Dermis microvascular lymphatic vessel endothelial cell (primary cell): ENCODE results near the gene SIX3. TPM values are rescaled to one million over a fixed set of nuclear protein-coding genes. Genes with fewer than 3 reads are reported as not detected.

Experiments used
- DNase-seq, 2 donors: peaks; one replicate each; pipeline versions ENCODE4 v3.0.0 to v3.0.0-alpha.2; 2010; ENCODE audit warnings: low read depth in 2 of 2
- total RNA-seq: library from RNA; depleted of rRNA; stranded (reverse); fragments of >200 nt; gene quantifications from 2 replicates; pipeline ENCODE4 v1.2.1, GENCODE V29; 2014

The SIX3 gene
- total RNA-seq, 1 donor from 2014 or later = not detected

DNA sequence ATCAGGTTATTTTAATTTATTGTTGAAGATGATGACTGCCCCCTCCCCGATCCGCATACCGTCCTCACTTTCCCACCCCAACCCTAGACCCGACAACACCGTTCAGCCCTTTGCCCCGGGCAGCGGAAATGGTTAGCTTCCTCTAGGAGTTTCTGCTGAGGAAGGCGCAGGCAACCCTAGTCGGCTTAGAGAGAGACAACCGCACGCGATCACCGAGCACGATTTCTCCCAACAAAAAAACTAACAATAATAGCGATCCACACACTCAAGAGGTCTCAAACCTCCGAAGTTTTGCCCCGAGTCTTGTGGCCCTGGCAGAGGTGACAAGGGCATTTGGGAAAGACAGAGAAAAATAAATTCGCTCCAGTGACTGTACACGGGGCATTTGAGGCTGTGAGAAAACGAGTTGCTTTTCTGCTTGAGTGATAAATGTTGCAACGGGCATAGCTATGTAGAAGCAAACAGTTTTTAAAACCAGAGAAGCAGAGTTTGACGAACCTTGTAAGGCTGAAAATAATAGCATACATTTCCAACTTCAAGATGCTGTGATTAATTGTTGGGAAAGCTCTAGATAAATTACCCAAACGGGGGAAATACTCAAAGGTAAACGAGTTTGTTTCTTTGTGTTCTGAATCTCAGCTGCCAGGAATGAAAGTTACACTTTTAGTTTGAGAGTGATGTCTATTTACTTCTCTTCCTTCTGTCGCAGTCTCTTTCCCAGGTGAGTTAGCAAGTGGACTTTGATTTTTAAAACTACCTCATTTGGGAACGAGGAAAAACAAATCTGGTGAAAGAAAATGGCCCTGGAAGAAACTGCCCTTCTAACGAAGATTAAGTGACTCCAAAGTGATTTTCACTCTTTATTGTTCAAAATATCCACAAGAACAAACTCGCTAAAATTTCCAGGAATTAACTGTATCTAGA, 11.0 kb upstream of the SIX3 start:
- no peak for DNase-seq

DNA sequence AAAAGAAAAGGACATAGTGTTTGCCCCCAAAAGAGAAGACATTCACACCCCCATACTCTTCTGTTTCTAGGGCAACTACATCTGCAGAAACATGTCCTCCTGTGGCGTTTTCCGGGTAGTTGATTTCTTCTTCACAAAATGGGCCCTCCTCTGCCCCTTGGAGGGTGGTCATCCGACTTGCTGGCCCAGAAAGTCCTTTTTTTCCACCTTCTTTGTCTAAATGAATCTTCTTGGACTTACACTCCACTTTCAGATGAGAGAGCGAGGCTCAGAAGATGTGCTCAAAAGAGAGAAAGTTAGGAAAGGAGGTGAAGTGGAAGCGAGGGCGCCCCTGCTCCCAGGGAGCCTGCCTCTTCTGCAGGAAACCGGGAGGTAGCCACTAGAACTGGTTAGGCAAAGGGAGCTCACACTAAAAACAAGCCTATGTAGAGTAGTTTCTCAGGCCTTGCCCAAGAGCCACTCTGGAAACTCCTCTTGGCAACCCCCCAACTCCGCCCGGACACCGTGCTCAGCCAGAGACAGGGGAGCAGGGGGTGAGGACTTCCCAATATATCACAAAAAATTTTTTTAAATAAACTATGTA, 10.2 kb upstream of the SIX3 start:
- DNase-seq = no peak

DNA sequence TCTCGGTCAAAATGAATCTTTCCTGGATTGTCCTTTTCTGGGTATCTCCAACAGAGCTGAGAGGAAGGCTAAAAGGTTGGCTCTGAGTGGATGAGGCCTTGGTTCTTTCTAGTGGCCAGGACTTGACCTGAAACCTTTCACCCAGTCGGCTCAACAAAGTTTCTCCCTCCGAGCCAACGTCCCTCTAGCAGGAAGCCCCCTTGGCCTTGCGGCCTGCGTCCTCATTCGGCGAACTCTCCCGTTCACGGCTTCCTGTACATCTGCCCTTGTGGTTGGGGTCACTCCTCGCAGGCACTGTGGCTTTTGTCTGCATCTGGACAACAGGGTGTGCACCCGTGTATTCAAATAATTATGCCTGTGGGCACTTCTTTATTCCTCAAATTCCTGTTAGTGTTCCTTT, 9.4 kb upstream of the SIX3 start:
- no peak for DNase-seq

DNA sequence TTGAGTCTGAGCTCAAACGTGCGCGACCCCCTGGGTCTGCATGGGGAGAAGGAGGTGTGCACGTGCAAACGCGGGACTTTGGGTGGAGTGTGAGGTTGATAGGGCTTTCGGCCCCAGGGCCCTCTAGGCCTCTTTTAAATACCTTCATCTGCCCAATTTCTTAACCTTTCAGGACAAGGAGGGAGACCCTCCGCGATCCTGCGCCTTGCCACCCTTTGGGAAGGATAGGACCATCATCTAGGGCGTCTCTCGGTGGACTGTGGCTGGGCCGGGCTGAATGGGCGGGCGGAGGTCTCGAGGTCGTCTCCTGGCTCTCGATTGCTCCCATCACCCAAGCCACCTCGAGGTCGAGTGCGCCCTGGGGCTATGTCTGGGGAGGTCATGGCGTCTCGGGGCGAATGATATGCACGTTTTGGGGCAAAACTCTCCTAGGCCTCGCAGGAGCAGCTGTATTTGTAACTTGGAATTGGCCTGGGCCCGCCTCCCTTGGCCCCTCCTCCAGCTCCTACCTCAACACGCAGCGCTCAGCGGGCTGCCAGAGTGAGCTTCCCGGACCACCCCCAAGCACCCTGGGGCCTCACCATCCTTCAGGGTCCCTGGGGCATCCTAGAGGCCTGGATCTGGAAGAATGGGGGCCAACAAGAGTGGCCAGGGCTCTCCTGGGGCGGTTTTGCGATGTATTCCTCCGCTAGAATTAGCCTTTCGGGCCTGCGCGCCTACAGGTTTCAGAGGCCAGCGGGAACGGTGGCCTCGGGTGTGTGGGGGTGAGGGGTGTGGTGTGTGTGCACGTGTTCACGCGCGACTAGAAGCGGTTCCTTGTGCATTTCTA, 8.7 kb upstream of the SIX3 start:
- DNase-seq = no peak

DNA sequence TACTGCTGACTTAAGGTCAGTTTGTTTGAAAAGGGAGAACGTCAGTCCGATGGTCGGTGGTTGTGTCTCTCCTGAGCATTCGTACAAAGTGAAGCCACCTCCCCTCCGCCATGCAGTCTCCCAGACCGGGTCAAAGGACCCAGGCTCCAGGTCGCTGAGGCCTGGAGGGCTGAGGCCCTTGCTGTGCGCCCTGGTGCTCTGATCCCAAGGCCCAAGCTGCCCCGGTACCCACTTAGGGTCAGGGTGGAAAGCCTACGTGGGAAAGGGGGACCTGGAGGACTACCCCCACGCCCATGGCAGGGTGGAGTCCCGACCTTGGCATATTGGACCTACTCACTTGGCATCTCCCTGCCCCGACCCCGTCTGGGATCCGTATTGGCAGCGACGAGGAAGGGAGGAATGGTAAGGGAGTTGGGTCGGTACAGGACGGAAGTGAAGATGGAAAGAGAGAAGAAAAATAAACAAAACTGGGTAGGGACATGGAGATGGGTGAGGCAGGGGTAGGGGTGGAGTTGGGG, 8.0 kb upstream of the SIX3 start:
- DNase-seq = no peak

DNA sequence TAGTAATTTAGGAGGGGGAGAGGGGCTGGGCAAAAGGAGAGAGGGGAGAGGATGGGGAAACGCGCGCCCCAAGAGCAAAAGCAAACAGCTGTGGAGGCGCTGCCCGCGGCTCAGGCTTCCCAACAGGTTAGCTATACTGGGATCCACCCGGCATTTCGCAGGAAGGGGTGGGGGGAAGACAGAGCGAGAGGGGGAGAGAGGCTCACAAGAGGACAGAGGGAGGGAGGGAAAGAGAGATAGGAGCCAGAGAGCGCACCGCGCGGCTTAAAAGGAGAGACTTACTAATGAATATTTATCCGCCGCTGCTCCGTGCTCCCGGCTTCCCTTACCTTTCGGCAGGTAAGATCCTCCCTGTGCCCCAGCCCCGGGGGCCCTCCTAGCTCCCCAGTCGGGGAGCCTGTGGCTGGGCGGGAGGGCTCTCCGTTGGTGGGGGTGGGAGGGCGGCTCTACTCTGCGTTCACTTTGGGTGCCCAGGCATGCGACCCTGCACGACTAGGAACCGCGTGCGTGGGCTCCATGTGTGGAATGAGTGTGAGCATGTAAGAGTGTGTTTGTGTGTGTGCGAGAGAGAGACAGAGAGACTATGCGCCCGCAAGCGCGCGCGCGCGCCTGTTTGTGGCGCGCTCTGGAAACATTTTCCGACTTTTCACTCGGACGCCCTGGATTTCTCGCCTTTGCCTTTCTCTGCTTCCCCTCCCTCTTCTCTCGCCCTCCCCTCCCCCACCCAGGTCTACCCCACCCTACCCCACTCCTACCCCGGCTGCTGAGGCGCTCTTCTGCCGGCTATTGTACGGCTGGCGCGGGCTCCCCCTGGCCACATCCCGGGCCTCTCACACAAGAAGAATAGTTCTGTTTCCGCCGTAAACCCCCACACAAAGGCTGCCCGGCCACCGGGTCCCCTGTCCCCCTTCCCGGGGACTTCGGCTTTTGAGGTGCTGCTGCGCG, 7.2 kb upstream of the SIX3 start:
- no peak for DNase-seq

DNA sequence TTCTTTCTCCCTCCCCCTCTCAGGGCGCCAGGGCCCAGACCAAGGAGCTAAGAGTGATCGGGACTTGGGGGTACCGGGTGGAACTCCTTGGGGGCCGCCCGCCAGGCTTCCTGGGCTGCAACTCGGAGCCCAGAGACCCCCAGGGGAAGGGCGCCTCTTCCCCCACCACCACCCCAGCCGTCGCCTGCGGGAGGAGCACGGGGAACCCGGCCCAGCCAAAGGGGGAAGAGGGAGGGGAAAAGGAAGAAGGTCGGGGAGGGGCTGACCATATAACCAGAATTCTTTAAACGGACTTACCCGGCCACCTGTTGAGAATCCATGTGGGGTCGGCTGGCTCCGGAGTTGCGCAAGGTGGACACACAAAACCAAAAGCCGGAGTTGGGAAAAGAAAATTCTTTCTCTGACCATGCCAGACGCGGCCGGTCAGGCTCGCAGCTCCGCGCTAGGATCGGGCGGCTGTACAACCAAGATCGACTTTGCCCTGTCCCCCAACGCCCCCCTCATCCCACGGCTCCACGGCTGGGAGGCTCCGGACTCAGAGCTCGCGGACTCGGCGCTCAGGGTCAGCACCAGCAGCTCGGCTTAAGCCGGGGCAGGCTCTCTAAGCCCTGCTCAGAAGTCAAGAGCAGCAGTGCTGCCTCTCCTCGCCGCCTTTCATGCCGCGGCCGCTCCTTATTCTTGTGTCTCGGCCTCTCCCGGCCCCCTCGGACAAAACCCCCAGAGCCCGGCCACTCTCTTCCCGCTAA, 6.3 kb upstream of the SIX3 start:
- no peak for DNase-seq

DNA sequence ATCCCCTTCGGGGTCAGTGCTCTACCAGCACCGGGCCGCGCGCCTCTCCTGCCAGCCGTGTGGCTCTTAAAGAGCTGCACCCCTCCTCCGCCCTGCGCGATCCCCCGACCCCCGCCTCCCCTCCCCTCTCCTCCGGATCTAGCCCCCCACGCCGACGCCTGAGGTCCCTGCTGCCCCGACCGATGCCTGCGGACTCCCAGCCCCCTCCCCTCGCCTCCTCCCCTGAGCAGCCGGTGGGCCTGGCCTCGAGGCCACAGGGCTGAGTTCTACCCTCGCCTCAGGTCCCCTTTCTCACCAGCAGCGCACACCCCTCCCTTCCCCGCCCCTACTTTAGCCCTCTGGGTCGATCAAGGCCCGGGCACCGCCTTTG, 5.8 kb upstream of the SIX3 start:
- DNase-seq = no peak

DNA sequence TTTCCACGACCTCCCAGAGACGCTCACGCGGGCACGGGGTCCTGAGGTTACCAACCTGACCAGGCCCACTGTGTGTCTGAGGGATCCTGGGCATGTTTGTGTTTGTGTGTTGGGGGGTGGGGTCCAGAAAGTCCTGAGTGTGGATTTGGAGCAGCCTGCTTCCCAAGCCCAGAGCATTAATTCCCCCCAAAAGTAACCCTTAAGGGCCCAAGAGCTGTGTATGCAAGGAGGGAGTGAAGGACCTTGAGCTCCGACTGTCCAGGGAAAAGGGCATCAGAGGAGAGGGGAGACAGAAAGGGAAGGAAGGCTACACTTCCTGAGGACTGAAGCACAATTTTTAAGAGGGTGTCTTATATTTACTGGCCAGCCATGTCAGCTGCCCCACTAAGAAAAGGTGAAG, 5.2 kb upstream of the SIX3 start:
- DNase-seq = no peak

DNA sequence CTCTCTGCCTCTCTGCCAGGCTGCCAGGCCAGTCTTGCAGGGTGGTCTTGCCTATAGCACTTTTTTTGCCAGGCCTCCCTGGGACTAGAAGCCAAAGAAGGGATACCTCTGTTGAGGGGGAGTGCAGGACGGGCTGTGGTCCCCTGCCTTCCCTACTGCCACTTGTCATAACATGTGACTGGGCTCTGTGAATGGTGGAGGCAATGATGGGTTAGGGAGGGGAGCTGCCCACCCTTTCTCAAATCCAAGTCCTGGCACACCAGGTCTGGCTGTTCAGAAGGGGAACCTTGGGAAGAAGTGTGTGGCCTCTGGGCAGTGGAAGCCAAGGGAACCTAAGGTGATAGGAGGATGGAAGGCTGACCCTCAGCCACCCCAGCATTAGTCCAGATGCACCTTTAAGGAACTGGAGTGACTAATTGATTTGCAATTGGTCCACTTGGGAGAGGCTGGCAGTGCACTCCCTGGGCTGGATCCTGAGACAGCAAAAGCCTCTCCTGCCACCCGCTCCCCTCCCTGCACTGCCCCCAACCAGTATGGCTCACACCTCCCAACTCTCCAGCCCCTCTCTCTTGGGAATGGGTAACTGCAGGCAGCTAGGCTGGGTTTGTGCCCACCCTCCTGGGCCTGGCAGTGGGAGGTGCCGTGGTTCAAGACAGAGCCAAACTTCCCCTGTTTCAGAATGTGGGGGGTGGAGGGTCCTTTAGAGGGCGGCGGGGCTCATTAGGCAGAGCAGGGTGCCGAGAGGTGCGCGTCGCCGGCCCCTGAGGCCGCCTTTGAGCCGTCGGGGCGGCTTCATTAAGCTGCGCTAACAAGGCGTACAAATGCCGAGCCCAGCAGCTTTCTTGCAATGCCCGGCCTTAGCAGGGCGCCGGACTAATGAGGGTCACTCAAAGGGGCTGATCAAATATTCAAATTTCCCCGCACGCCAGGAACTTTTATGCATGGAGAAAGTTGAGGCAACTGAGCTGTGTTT, 4.5 kb upstream of the SIX3 start:
- no peak for DNase-seq

DNA sequence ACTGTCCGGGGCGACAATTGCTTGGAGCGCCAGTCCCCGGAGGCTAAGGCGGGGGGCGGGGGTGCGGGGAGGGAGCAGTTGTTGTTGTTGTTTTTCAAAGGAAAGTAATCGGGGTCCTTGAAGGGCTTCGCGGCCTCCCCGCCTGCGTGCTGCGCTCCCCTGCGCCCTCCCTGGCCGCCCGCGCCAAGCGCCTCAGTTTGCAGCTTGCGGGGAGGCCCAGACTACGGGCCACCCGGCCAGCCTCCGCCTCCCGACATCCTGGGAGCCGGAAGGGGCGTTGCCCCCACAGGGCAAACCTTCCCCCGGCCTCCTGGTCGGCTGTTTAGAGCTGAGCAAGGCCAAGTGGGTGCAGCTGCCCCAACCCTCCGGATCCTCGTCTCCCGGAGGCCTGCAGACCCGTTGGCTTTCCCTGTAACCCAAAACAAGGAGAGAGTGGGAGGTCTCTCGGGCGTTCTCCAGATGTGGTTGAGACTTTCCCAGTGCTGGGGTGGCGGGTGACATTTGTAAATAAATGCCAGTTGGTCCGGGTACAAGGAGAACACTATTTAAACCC, 3.7 kb upstream of the SIX3 start:
- no peak for DNase-seq

DNA sequence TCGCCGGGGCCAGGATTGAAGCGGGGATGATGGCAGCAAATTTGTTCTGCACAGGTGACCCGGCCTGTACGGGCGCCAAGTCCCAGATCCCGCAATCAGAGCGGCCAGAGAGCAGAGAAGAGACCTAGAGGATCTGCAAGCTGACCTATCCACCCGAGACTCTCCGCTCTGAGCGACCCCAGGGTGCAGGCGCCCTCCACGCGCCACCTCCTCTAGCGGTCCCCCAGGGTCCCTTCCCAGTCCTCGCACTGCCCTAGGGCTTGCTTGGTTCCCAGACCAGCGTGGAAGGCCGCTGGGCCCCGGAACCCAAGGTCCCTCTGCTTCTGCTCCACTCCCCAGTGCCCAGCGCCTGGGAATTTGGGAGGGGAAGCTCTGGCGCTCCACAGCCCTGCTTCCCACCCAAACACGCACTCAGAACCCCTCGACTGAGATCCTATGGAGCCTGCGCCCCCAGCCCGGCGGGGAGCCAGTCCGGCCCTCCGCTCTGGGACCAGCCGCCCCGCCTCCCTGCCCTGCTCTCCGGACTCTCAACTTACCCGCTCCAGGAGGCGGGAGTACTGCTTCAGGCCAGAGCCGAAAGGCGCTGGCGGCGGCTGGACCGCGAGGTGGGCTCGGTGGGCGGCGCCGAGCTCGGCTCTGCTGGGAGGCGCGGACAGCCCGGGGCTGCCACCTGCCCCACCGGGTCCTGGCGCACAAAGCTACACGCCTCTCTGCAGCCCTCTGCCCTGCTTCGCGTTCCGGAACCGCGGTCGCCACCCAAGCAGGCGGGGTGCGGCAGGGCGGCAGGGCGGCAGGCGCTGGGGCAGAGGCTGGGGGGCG, 3.0 kb upstream of the SIX3 start:
- DNase-seq = no peak

DNA sequence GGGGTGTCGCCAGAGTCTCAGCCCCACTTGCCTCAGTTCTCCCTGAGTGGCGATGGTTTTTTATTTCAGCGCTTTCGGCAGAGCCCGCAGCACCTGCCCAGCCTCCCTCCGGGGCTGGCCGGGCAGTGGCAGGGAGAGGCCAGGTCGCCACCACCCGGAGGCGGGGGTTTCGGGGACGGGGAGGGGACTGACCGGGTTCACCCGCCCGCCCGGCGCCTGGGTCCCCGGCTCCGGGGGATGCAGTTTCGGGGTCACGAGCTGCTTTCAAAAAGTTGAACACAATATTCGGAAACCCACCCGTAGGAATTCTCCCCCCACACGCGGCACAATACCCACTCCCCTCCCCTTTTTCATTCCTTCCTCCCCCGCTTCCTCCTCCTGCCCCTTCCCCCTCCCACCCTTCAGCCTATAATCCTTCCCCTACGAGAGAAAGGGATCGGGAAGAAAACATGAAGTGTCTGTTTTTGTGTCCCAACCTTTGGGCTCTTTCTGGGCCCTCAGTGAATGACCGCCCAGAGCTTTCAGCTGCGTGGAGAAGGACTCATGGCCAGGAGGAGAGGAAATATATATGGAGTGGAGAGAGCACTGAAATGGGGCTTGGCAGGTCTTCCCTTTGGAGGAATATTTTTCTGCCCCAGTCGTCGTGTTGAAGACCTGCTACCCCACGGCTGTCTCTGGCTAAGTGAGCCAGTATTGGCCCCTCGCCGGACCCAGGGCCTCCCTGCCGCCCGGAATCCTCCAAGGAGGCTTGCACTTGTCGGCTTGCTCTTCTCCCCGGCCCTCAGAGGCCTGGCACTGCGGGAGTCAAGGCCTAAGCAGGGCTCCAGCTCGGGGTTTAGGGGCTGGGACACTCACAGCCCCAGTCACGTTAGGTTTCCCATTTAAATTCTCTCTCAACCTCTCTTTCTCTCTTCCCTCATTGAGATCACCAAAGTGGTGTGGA, 2.1 kb upstream of the SIX3 start:
- DNase-seq = no peak

DNA sequence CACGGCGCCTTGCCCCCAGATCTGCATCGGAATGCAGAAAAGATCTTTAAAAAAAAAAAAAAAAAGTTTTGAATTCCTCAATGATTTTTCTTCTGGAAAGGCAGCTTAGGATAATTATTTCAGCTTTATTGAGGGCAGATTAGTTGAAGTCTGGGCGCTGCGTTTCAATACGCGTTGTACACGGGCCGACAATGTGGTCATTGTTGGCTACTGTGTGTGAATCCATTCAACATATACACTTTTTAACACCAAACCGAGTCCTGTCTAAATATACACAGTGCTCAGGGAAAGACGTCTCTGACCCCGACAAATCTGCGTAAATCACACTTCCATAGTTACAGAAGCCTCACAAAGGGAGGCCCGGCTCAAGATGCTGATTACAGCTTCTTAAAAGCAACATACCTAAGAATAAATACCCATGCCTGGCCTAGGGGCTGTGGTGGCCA, 1.4 kb upstream of the SIX3 start:
- DNase-seq = no peak

DNA sequence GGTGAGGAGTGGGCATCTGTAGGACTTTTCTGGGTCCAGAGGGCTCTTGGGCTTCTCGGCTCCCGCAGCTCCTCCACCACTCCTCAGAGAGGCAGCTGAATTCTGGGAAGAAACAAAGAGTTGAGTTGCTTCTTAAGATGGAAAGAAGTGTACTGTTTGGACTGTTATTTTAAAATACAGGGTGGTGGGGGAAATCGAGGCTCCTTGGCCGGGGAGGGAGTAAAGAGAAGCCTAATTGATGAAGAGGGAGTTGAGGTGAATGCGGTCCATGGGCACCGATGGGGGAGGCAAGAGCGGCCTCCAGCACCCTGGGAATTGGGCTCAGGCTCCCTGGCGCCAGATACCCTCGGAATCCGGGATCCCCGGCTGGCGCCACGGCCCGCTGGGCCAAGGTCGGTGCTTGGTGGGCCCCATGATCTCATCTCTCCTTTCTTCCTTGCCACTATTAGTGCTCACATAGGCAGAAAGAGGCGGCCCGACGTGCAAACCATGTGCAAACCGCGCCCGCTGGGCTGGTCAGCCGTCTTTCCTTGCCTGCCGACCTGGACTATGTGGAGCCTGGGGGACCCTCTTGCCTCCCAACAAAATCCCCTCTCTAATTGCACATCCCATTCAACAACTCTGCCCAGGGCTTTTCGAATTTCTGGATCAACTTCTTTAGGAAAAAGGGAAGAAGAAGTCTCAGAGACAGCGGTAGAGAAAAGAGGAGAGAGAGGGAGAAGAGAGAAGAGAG, 604 bp upstream of the SIX3 start:
- no peak for DNase-seq
